Activated CD4-positive, alpha-beta T cell treated with anti-CD3 and anti-CD28 coated beads, Interleukin-2, amount 10 ng/mL, durations not matched to agents 7 days and 5 days (primary cell): ENCODE data around the gene SPARC. TPM values are rescaled to one million over a fixed set of nuclear protein-coding genes. Genes with fewer than 3 reads are reported as not detected.
"Not testable (repeated sequence)": the region's sequence is repeated elsewhere in the genome, so short reads cannot be mapped to it uniquely, and the experiment has no call there.

Experiments used
- CTCF ChIA-PET: fragments of 350-600 bp; sonication (Branson Sonifier 250); formaldehyde crosslinking; loops from one replicate; lab custom pipeline; 2021; ENCODE audit warnings: antibody characterized with exemption; lab: Charles Lee
- POLR2A ChIA-PET: fragments of 350-600 bp; sonication (Branson Sonifier 250); formaldehyde crosslinking; loops from one replicate; lab custom pipeline; 2021; ENCODE audit warnings: antibody characterized with exemption; lab: Charles Lee
- DNase-seq: peaks from one replicate; pipeline ENCODE4 v3.0.0-alpha.2; 2020
- H3K27ac Mint-ChIP-seq: one replicate; pipeline ENCODE4 v1.8.0; 2021; ENCODE audit warnings: mild to moderate bottlenecking, moderate library complexity, mixed read lengths
- H3K27me3 Mint-ChIP-seq: one replicate; pipeline ENCODE4 v1.8.0; 2021; ENCODE audit warnings: mixed read lengths
- H3K36me3 Mint-ChIP-seq: one replicate; pipeline ENCODE4 v1.8.0; 2021; ENCODE audit warnings: low read depth, mixed read lengths
- H3K4me1 Mint-ChIP-seq: one replicate; pipeline ENCODE4 v1.8.0; 2021; ENCODE audit warnings: mixed read lengths
- H3K4me3 Mint-ChIP-seq: one replicate; pipeline ENCODE4 v1.8.0; 2021; ENCODE audit warnings: mild to moderate bottlenecking, moderate library complexity, mixed read lengths
- H3K9me3 Mint-ChIP-seq: one replicate; pipeline ENCODE4 v1.8.0; 2021; ENCODE audit warnings: mixed read lengths
- total RNA-seq, 2 experiments: library from RNA; stranded (reverse); gene quantifications; one replicate each; pipeline ENCODE4 v1.2.3, GENCODE V29; 2021

Gene SPARC
- total RNA-seq, 2 experiments from 2014 or later = 0.27 to 1.1 TPM

DNA sequence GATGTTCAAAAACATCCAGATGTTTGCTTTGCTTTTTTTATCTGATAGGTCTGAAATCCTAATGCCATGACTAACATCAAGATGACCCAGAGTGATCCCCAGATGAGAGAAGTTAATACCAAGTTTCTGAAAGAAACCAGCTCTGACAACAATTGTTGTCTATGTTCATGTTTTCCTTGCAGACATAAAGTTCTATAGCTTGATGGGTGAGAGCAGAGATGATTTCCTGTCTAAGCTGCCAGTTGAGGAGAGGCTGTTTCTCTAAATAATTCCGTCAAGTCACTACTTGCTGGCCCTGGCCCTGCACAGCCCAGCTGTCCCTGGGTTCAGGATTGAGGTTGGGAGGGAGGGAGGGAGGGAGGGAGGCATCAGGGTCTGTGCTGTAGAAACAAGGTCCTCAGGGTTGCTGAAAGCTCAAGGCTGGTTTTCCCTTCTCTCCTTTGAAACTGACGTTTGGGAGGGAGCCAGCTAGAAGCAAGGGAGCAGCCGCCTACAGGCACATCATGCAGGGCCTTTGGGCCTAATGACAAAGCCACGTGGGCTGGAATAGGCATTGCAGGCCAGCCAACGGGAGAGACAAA, 3.9 kb downstream of the SPARC start:
- no peak for DNase-seq
- Mint-ChIP-seq H3K27ac (no peak overlapping the region), H3K36me3 (no peaks in the 10 kb centered on the region), H3K9me3 (no peaks in the 10 kb centered on the region), H3K27me3 (peaks cover 30% of the 10 kb centered on the region), H3K4me3 (no peak overlapping the region), H3K4me1 (peaks cover 10% of the 10 kb centered on the region)
- ChIA-PET CTCF (interaction anchor here (1.2 to 1.3 kb wide), 3 partner anchors 22 to 88 kb away, joined by 3 read pairs; no protein-coding TSS in a partner anchor), POLR2A (no interaction called here)

DNA sequence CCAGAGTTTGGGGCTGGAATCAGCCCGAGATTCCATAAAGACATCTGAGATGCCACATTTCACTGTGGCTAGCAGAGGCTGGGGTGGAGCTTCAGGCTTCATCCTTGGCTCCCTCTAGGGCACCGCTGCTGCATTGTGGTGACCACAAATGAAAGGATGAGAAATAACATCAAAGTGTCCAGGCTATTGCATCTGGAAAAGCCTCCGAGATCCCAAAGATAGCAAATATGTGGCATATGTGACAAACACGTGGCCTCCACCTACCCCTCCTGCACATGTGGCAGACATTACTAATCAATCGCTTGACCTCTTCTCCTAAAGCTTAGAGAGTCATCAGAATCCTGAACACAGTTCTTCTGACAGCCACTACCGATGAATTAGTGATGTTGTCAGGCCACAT, 4.5 kb downstream of the SPARC start:
- DNase-seq = no peak
- ChIA-PET CTCF (interaction anchor here (1.2 to 1.4 kb wide), 3 partner anchors 21 to 89 kb away, joined by 3 to 5 read pairs (median 3); no protein-coding TSS in a partner anchor), POLR2A (no interaction called here)
- H3K4me1 Mint-ChIP-seq = peaks cover 10% of the 10 kb centered on the region
- H3K27ac Mint-ChIP-seq = no peak overlapping the region
- no peaks in the 10 kb centered on the region for H3K9me3 Mint-ChIP-seq
- no peak overlapping the region for H3K4me3 Mint-ChIP-seq
- peaks cover 33% of the 10 kb centered on the region for H3K27me3 Mint-ChIP-seq
- no peaks in the 10 kb centered on the region for H3K36me3 Mint-ChIP-seq

- no peak for DNase-seq
- ChIA-PET CTCF (interaction anchor here (1.4 kb wide), 1 partner anchor 19 kb away, joined by 5 read pairs; no protein-coding TSS in a partner anchor), POLR2A (no interaction called here)
- Mint-ChIP-seq H3K27ac (no peak overlapping the region), H3K9me3 (no peaks in the 10 kb centered on the region), H3K4me1 (no peaks in the 10 kb centered on the region), H3K36me3 (no peaks in the 10 kb centered on the region), H3K27me3 (peaks cover 24% of the 10 kb centered on the region), H3K4me3 (no peak overlapping the region)
These were observed 5.7 kb downstream of the SPARC start for GRCh38 chr5:151680944-151681427.

DNA sequence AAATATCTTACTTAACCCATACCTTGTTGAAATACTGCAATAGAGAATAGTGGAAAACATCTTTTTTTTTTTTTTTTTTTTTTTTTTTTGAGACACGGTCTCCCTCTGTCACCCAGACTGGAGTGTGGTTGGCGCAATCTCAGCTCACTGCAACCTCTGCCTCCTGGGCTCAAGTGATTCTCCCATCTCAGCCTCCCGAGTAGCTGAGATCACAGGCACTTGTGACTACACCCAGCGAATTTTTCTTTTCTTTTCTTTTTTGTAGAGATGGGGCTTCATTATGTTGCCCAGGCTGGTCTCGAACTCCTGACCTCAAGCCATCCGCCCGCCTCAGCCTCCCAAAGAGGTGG, 6.6 kb downstream of the SPARC start:
- POLR2A ChIA-PET, H3K4me1 Mint-ChIP-seq, CTCF ChIA-PET: not testable (repeated sequence)

GRCh38 chr5:151679421-151680155, 7.1 kb downstream of the SPARC start:
- H3K27ac Mint-ChIP-seq = no peak overlapping the region
- no peaks in the 10 kb centered on the region for H3K4me1 Mint-ChIP-seq
- no peak overlapping the region for H3K4me3 Mint-ChIP-seq
- H3K27me3 Mint-ChIP-seq = peaks cover 14% of the 10 kb centered on the region
- CTCF ChIA-PET = no interaction called here
- H3K9me3 Mint-ChIP-seq = no peaks in the 10 kb centered on the region
- H3K36me3 Mint-ChIP-seq = no peaks in the 10 kb centered on the region
- POLR2A ChIA-PET = no interaction called here
- no peak for DNase-seq

More for the DNA sequence above, 6.6 kb downstream of the SPARC start:
- not testable (repeated sequence) for H3K4me3 Mint-ChIP-seq, H3K9me3 Mint-ChIP-seq, H3K36me3 Mint-ChIP-seq, H3K27ac Mint-ChIP-seq, DNase-seq
- peaks cover 16% of the 10 kb centered on the region for H3K27me3 Mint-ChIP-seq

DNA sequence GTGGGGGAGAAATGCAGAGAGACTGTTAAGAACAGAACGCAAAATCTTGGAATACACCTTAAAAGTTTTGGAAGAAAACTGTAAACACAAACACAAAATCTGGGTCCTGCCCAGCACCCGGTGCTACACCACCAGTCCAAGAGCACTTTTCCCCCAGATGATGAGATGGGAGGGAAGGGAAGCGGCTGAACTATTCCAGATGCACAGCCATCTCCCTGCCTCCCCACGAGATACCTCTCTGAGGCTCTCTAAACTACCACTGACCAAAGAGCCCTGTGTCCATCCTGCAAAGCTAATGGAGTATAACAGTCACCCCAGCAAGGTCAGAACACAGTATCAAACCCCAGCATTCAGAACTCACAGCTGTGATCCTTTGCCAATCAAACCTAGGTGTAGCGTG, 8.0 kb downstream of the SPARC start:
- Mint-ChIP-seq H3K9me3 (no peaks in the 10 kb centered on the region), H3K27me3 (peaks cover 11% of the 10 kb centered on the region), H3K27ac (no peak overlapping the region), H3K4me3 (no peak overlapping the region), H3K4me1 (no peaks in the 10 kb centered on the region), H3K36me3 (no peaks in the 10 kb centered on the region)
- CTCF ChIA-PET = no interaction called here
- POLR2A ChIA-PET = no interaction called here
- DNase-seq = no peak

DNA sequence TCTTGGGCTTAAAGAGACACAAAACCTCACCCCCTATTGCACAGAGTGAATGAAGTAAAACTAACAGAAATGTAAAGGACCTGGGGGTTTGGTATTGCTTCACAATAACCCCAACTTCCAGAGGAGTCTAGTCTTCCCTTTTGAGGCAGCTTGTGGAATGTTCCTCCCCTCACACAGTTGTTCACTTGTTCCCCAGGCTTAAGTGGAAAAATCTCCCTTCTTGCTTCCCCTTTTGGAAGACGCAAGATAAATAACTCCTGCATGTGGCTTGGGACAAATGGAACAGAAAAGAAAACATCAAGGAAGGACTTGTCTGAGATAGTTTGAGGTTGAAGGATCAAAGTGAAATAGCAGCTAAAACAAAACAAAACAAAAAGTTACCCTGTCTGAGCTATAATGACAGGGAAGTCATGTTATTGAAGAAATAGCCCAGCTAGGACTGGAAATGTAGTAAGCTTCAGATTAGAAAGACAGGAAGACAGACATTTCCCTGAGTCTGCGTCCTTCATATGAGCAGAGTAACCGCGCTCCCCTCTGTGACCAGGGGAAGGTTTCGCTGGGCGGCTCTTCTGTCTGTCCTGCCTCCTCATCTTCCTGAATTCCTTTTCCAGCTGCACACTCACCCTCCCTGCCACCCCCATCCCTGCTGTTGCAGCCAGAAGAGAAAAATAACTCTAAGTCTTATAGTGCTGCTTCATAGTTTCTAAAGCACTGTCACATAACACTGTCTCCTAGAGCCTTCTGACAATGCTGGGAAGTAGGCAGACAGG, 8.8 kb downstream of the SPARC start:
- no peak for DNase-seq
- Mint-ChIP-seq H3K36me3 (no peaks in the 10 kb centered on the region), H3K9me3 (no peaks in the 10 kb centered on the region), H3K27me3 (peaks cover 10% of the 10 kb centered on the region), H3K27ac (no peak overlapping the region), H3K4me1 (no peaks in the 10 kb centered on the region), H3K4me3 (no peak overlapping the region)
- ChIA-PET CTCF (interaction anchor here (1.6 kb wide), 1 partner anchor 61 kb away, joined by 3 read pairs; no protein-coding TSS in a partner anchor), POLR2A (interaction anchor here (0.7 kb wide), 1 partner anchor 17 kb away, joined by 3 read pairs; no protein-coding TSS in a partner anchor)

GRCh38 chr5:151676719-151677118, 10.0 kb downstream of the SPARC start:
- DNase-seq = no peak
- Mint-ChIP-seq H3K27ac (no peak overlapping the region), H3K4me1 (no peaks in the 10 kb centered on the region), H3K27me3 (peaks cover 10% of the 10 kb centered on the region), H3K4me3 (no peak overlapping the region), H3K9me3 (no peaks in the 10 kb centered on the region), H3K36me3 (no peaks in the 10 kb centered on the region)
- ChIA-PET CTCF (interaction anchor here (1.6 kb wide), 1 partner anchor 63 kb away, joined by 3 read pairs; no protein-coding TSS in a partner anchor), POLR2A (no interaction called here)

- ChIA-PET POLR2A (no interaction called here), CTCF (interaction anchor here (1.6 kb wide), 1 partner anchor 63 kb away, joined by 3 read pairs; no protein-coding TSS in a partner anchor)
- H3K36me3 Mint-ChIP-seq = no peaks in the 10 kb centered on the region
- DNase-seq = no peak
- peaks cover 10% of the 10 kb centered on the region for H3K27me3 Mint-ChIP-seq
- H3K9me3 Mint-ChIP-seq = no peaks in the 10 kb centered on the region
- no peak overlapping the region for H3K4me3 Mint-ChIP-seq
- H3K4me1 Mint-ChIP-seq = no peaks in the 10 kb centered on the region
- H3K27ac Mint-ChIP-seq = no peak overlapping the region
These were observed 10.4 kb downstream of the SPARC start for GRCh38 chr5:151676314-151676712.

GRCh38 chr5:151675611-151676313, 11.0 kb downstream of the SPARC start:
- no peak for DNase-seq
- Mint-ChIP-seq H3K36me3 (no peaks in the 10 kb centered on the region), H3K4me3 (no peak overlapping the region), H3K27ac (no peak overlapping the region), H3K27me3 (peaks cover 10% of the 10 kb centered on the region), H3K9me3 (no peaks in the 10 kb centered on the region), H3K4me1 (no peaks in the 10 kb centered on the region)
- POLR2A ChIA-PET = no interaction called here
- CTCF ChIA-PET = interaction anchor here (1.1 to 1.3 kb wide), 2 partner anchors 13 to 44 kb away, joined by 3 read pairs; no protein-coding TSS in a partner anchor

DNA sequence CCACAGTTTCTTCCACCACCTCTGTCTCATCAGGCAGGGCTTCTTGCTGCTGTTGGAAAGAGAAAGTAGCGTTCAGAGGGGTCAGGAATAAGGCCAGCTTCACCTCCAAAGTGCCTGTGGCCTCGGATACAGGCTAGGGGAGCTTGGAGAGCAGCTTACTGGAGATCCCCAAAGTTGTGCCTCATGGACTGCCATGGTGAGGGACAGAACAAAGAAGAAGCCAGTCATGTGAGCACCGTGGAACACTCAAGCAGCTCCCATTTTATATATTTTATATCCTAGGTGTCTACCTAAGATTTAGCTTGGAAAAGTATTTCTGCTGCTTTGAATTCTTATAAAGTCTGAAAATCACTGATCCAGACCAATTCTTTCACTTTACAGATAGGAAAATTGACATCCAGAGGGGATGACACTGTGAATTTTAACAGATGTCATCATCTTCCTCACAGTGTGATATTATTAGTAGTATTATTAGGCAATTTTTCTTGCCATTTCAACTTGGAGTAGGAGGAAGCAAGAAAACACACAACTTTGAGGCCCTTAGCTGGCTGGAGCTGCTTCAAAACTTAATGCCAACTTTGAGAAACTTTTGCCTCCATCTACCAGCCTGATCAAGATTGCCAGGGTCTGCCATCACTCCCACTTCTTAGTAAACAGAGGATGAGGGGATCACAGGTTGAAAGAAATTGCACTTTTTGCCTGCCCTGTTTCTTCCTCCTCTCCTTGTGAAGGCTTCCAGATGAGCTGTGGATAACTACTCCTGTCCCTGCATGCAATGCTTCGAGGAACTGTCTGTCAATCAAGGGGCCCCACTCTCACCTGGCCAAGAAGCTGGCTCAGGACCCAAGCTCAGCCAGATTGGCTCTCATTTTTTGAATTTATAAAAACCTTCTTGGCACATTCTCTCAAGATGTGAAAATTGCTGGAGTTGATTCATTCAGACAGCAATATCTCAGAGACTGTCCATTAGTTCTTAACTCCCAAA, 11.8 kb downstream of the SPARC start:
- ChIA-PET POLR2A (no interaction called here), CTCF (interaction anchor here (0.9 to 3.9 kb wide), 5 partner anchors 12 to 96 kb away, joined by 3 to 13 read pairs (median 3); no protein-coding TSS in a partner anchor)
- DNase-seq = no peak
- peaks cover 10% of the 10 kb centered on the region for H3K27me3 Mint-ChIP-seq
- H3K4me1 Mint-ChIP-seq = no peaks in the 10 kb centered on the region
- H3K27ac Mint-ChIP-seq = no peak overlapping the region
- H3K36me3 Mint-ChIP-seq = no peaks in the 10 kb centered on the region
- H3K4me3 Mint-ChIP-seq = no peak overlapping the region
- H3K9me3 Mint-ChIP-seq = no peaks in the 10 kb centered on the region
